ENCODE results near the gene CCDC6. TPM values are rescaled to one million over a fixed set of nuclear protein-coding genes. Genes with fewer than 3 reads are reported as not detected.

CCDC6 gene
- total RNA-seq, 1 experiment from 2014 or later: 58.4 TPM

DNA sequence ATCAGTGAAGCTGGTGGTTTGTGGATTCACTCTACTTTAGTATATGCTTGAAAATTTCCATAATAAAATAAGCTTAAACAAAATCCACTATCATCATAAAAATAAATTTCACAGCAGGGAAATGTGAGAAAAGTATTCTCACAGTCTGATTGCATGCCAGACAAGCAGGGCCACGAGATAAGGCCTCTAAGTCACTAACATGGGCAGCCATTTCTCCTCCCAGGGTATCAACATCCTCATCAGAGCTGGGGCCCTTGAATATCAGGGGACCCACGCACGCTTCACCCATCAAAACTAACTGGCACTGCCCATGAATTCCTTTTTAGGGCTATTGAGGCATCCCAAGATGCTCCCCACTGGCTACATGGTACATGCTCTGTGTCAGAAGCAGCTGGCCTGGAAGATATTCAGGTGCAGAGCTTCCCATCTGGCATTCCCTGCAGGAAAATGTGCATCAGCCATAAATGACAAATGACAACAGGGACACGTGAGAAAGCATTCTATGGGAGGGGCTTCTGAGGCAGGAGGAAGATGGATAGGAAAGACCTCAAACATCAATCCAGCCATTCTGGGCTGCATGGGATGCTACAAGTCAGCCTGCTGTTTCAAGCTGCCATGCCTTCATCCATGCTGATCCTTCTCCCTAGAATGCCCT lies 17.4 kb downstream of the CCDC6 start:
- no peak overlapping the region for H2BK15ac ChIP-seq (ENCODE audit: low read depth, low read length)
- no peak for DNase-seq
- no peak overlapping the region for H3K27ac Mint-ChIP-seq
- no peak overlapping the region for H2AK5ac ChIP-seq (ENCODE audit: insufficient read length, low read length)
- H3K27ac ChIP-seq (ENCODE audit: insufficient read length, low read depth, low read length): no peak overlapping the region
- no peak overlapping the region for H3K18ac ChIP-seq (ENCODE audit: insufficient read length, low read depth, low read length)
- H4K20me1 ChIP-seq (ENCODE audit: control insufficient read depth, insufficient read depth, insufficient read length): no peaks in the 10 kb centered on the region
- H2BK5ac ChIP-seq (ENCODE audit: insufficient read length, low read length): no peak overlapping the region
- H3K56ac ChIP-seq (ENCODE audit: insufficient read length, low read depth, low read length): no peak overlapping the region
- no peaks in the 10 kb centered on the region for H3K27me3 Mint-ChIP-seq (ENCODE audit: low read depth)
- no peak overlapping the region for H3T11ph ChIP-seq (ENCODE audit: low read length)
- no peaks in the 10 kb centered on the region for H3K23me2 ChIP-seq (ENCODE audit: insufficient read length, low read depth, low read length, poor library complexity, severe bottlenecking)
- no peak overlapping the region for H4K8ac ChIP-seq (replicated peaks; ENCODE audit: insufficient read length, low read depth, low read length)
- H3K79me1 ChIP-seq (ENCODE audit: insufficient read depth, low read depth, low read length, poor library complexity, severe bottlenecking): peaks cover 15% of the 10 kb centered on the region
- no peak overlapping the region for H4K91ac ChIP-seq (ENCODE audit: insufficient read length, low read depth, low read length)
- no peak overlapping the region for H3K4me2 ChIP-seq (ENCODE audit: insufficient read depth, insufficient read length, low read length)
- H3K4me1 ChIP-seq (ENCODE audit: insufficient read depth, low read length): peaks cover 7% of the 10 kb centered on the region; the same call in 1 of the 2 replicates
- H4K5ac ChIP-seq (ENCODE audit: insufficient read length, low read depth, low read length): no peak overlapping the region
- H2BK12ac ChIP-seq (ENCODE audit: insufficient read length, low read depth, low read length): no peak overlapping the region
- H2BK120ac ChIP-seq (ENCODE audit: low read depth, low read length, poor library complexity, severe bottlenecking): no peak overlapping the region
- no peak overlapping the region for H3K14ac ChIP-seq (ENCODE audit: insufficient read depth, low read length)
- TF ChIP-seq, protein P1, sequence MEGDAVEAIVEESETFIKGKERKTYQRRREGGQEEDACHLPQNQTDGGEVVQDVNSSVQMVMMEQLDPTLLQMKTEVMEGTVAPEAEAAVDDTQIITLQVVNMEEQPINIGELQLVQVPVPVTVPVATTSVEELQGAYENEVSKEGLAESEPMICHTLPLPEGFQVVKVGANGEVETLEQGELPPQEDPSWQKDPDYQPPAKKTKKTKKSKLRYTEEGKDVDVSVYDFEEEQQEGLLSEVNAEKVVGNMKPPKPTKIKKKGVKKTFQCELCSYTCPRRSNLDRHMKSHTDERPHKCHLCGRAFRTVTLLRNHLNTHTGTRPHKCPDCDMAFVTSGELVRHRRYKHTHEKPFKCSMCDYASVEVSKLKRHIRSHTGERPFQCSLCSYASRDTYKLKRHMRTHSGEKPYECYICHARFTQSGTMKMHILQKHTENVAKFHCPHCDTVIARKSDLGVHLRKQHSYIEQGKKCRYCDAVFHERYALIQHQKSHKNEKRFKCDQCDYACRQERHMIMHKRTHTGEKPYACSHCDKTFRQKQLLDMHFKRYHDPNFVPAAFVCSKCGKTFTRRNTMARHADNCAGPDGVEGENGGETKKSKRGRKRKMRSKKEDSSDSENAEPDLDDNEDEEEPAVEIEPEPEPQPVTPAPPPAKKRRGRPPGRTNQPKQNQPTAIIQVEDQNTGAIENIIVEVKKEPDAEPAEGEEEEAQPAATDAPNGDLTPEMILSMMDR (conservative IDR thresholded peaks at IDR 0.05): no peak
- peaks cover 76 to 77% of the 10 kb centered on the region in 2 experiments for H3K4me1 Mint-ChIP-seq
- no peak overlapping the region for H3K23ac ChIP-seq (ENCODE audit: insufficient read length, low read depth, low read length)
- H3K9me3 Mint-ChIP-seq: no peaks in the 10 kb centered on the region
- no peak overlapping the region for H3K4me3 Mint-ChIP-seq
- H3K79me2 ChIP-seq (ENCODE audit: insufficient read depth, low read length): peaks cover 47% of the 10 kb centered on the region
- no CpG with 5 or more reads among the region's 4 CpGs for WGBS (ENCODE audit: extremely low coverage, insufficient read length, low lambda C conversion rate)
- H2AFZ ChIP-seq (ENCODE audit: low read length): no peak overlapping the region
- H3K9me3 ChIP-seq (ENCODE audit: control insufficient read depth, low read depth, low read length): no peaks in the 10 kb centered on the region
- no peak overlapping the region for H3K9ac ChIP-seq (ENCODE audit: extremely low read depth, insufficient read length, low read length)
- H3K27me3 ChIP-seq (ENCODE audit: insufficient read depth, low read length): no peaks in the 10 kb centered on the region
- H2BK20ac ChIP-seq (ENCODE audit: low read depth, low read length, poor library complexity, severe bottlenecking): no peak overlapping the region
- H3K4ac ChIP-seq (ENCODE audit: low read depth, low read length): no peak overlapping the region
- H3K36me3 Mint-ChIP-seq (ENCODE audit: insufficient read depth in 1 of 3, low read depth in 3 of 3): peaks cover 8 to 18% (median 13%) of the 10 kb centered on the region in 3 experiments; a peak in 6 of 7 replicates
